GM12878 (cell line): ENCODE data around the gene SLC34A3.
A peak's percentile ranks its signal among the peaks of the same experiment; 100 is the strongest.

Experiments used
- ATF2 ChIP-seq: IDR thresholded peaks from 2 replicates; pipeline ENCODE4 v1.6.1; 2012; ENCODE audit warnings: low read length, inconsistent platforms
- EP300 ChIP-seq, 2 experiments: fragments of 150-350 bp in 1 of 2; IDR thresholded peaks; 2 replicates each; pipeline ENCODE4 v1.6.1; 2011 to 2012; ENCODE audit warnings: low read depth in 2 of 2, low read length in 2 of 2, borderline replicate concordance in 1 of 2, improper control_type of control experiment in 1 of 2, inconsistent platforms in 1 of 2; ENCODE audit not compliant: control insufficient read depth in 1 of 2
- ESRRA ChIP-seq: IDR thresholded peaks from 2 replicates; pipeline ENCODE4 v1.6.1; 2012; ENCODE audit warnings: mild to moderate bottlenecking, low read length, improper control_type of control experiment
- GABPA ChIP-seq: IDR thresholded peaks from 2 replicates; pipeline ENCODE4 v1.6.1; 2014; ENCODE audit warnings: antibody characterized with exemption, low read depth, mild to moderate bottlenecking, inconsistent platforms
- MEF2A ChIP-seq: IDR thresholded peaks from 2 replicates; pipeline ENCODE4 v1.6.1; 2011; ENCODE audit warnings: low read depth, mild to moderate bottlenecking, low read length, moderate library complexity; ENCODE audit not compliant: insufficient read depth
- NFYA ChIP-seq: IDR thresholded peaks from 2 replicates; pipeline ENCODE4 v1.6.1; 2011; ENCODE audit warnings: low read depth, mild to moderate bottlenecking, low read length, improper control_type of control experiment, borderline replicate concordance
- POLR2A ChIP-seq: IDR thresholded peaks from 2 replicates; pipeline ENCODE4 v1.6.1; 2011; ENCODE audit warnings: low read depth, mild to moderate bottlenecking, low read length
- POLR2AphosphoS5 ChIP-seq: IDR thresholded peaks from 2 replicates; pipeline ENCODE4 v1.6.1; 2011; ENCODE audit warnings: mild to moderate bottlenecking, low read length, inconsistent platforms
- RAD21 ChIP-seq: IDR thresholded peaks from 2 replicates; pipeline ENCODE4 v1.6.1; 2011; ENCODE audit warnings: mild to moderate bottlenecking, low read depth, low read length, moderate library complexity; ENCODE audit not compliant: insufficient read depth
- SIN3A ChIP-seq: IDR thresholded peaks from 2 replicates; pipeline ENCODE4 v1.6.1; 2012; ENCODE audit warnings: low read depth, low read length, improper control_type of control experiment
- SMARCA5 ChIP-seq: fragments of 450-650 bp; IDR thresholded peaks from 2 replicates; pipeline ENCODE4 v1.6.1; 2017; ENCODE audit warnings: mild to moderate bottlenecking
- TAF1 ChIP-seq: IDR thresholded peaks from 2 replicates; pipeline ENCODE4 v1.6.1; 2011; ENCODE audit warnings: mild to moderate bottlenecking, low read depth, low read length, borderline replicate concordance
- ZBTB33 ChIP-seq: fragments of 450-650 bp; IDR thresholded peaks from 2 replicates; pipeline ENCODE4 v1.6.1; 2017; ENCODE audit warnings: mild to moderate bottlenecking
- TF ChIP-seq, protein P1 (sequence below), 3 experiments: IDR thresholded peaks in 2 of 3; conservative IDR thresholded peaks in 1 of 3; 2 replicates each; pipeline ENCODE4 v1.5.1; 2011; ENCODE audit warnings: low read depth in 3 of 3, low read length in 3 of 3, mild to moderate bottlenecking in 3 of 3, control low read depth in 2 of 3, moderate library complexity in 2 of 3, inconsistent platforms in 1 of 3, mixed read lengths in 1 of 3; ENCODE audit not compliant: control insufficient read depth in 2 of 3, insufficient read depth in 1 of 3; ENCODE audit errors: extremely low read depth in 1 of 3

DNA sequence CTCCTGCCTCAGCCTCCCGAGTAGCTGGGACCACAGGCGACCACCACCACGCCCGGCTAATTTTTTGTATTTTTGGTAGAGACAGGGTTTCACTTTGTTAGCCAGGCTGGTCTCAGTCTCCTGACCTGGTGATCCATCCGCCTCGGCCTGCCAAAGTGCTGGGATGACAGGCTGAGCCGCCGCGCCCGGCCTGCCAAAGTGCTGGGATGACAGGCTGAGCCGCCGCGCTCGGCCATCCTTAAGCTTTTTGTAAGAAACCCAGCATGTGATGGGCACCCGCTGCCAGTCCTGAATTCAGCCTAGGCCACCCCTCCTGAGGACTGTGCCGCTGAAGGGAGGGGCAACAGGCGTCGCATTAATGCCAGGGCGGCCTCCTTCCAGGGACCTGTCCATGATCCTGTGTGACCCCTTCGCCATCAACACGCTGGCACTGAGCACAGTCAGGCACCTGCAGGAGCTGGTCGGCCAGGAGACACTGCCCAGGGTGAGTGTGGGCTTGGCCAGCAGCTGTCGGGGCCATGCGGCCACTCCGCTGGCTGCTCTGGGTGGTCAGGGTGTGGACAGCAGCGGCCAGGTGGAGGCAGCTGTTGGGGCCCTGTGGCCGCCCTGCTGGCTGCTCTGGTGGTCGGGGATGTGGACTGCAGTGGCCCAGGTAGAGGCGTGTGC is 34.9 kb downstream of the SLC34A3 start:
- TF ChIP-seq, protein P1, sequence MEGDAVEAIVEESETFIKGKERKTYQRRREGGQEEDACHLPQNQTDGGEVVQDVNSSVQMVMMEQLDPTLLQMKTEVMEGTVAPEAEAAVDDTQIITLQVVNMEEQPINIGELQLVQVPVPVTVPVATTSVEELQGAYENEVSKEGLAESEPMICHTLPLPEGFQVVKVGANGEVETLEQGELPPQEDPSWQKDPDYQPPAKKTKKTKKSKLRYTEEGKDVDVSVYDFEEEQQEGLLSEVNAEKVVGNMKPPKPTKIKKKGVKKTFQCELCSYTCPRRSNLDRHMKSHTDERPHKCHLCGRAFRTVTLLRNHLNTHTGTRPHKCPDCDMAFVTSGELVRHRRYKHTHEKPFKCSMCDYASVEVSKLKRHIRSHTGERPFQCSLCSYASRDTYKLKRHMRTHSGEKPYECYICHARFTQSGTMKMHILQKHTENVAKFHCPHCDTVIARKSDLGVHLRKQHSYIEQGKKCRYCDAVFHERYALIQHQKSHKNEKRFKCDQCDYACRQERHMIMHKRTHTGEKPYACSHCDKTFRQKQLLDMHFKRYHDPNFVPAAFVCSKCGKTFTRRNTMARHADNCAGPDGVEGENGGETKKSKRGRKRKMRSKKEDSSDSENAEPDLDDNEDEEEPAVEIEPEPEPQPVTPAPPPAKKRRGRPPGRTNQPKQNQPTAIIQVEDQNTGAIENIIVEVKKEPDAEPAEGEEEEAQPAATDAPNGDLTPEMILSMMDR (IDR thresholded peaks at IDR 0.05 in 2 of 3, conservative IDR thresholded peaks at IDR 0.05 in 1 of 3; ENCODE audit: control insufficient read depth in 2 of 3, extremely low read depth in 1 of 3, insufficient read depth in 1 of 3, low read depth in 3 of 3, low read length in 3 of 3): no peak
- TF ChIP-seq SMARCA5 (no peak), ATF2 (no peak), POLR2AphosphoS5 (no peak), RAD21 (no peak), POLR2A (peak; percentile 44; the same call in 1 of the 2 replicates), EP300 (IDR thresholded peaks at IDR 0.05; ENCODE audit: borderline replicate concordance in 1 of 2, control insufficient read depth in 1 of 2, low read depth in 2 of 2, low read length in 2 of 2) (no peak), MEF2A (no peak), TAF1 (no peak), ESRRA (no peak), SIN3A (no peak), ZBTB33 (no peak), GABPA (no peak), NFYA (no peak)
